CD4-positive, alpha-beta T cell treated with Interleukin-15 for 4 hours (primary cell): ENCODE data around the gene DNAAF3.
"Not testable (repeated sequence)": the region's sequence is repeated elsewhere in the genome, so short reads cannot be mapped to it uniquely, and the experiment has no call there.

Source experiments
- DNase-seq: peaks from one replicate; pipeline ENCODE4 v3.0.0-alpha.2; 2020; ENCODE audit warnings: low spot score

The DNAAF3 gene

DNA sequence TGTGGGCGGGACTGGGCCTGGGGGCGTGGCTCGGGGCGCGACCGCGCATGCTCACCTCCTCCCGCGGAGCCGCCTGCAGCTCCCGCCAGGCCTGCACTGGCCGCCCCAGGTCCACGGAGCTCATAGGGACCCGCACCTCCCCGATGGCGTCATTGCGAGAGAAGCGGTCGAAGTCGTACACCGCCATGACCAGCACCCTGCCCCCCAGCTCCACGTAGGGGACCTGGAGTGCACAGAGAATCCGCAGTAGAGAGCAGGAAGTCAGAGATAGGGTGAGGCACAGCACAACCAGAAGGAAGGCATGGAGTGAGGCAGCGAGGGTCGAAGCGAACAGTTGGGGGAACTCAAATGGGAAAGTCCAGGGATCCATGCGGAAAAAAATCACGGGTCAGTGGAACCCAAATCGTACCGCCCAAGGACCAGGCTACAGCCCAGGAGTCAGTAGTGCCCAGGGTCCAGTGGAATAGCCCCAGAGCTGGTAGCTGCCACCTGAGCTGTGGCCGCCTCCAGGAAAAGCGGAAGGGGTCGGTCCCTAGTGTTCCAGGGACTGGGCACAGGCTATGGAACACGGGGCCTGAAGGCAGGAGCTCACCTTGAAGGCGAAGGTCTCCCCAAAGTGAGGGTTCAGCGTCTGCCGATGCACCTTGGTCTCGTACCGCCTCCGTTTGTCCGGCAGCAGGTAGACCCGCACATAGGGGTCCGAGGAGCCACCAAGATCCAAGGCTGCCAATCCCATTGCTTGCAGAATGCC, 8.9 kb upstream of the DNAAF3 start:
- DNase-seq = no peak

DNA sequence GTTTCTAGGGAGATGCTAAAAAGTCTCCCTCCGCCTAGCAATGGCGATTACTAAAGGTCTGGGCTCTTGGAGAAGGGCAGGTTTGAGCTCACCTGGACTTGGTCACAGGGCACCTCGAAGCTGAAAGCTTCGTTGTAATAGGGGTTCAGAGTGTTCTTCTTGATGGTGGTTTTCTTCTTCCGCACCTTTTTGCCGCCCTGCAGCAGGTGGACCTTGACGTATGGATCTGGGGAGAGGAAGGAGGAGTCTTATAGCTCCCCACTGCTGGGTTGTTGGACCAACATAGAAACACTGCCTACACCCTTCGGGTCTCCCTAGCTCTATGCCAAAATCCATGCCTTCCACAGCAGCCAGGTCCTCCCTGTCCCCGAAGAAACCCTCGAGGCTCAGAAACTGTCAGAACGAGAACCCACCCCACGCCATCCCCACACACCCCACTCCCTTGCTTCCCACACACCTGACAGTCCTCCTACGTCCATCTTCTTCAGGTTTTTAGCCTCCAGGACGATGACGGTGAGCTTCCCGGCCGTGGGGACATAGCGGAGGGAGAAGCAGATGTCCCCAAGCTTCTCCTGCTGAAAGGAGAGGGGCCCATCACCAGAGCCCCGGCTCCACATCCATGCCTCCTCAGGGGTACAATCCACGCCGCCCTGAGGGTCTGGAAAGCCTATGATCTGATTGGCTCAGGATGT, 8.2 kb upstream of the DNAAF3 start:
- DNase-seq = no peak

DNA sequence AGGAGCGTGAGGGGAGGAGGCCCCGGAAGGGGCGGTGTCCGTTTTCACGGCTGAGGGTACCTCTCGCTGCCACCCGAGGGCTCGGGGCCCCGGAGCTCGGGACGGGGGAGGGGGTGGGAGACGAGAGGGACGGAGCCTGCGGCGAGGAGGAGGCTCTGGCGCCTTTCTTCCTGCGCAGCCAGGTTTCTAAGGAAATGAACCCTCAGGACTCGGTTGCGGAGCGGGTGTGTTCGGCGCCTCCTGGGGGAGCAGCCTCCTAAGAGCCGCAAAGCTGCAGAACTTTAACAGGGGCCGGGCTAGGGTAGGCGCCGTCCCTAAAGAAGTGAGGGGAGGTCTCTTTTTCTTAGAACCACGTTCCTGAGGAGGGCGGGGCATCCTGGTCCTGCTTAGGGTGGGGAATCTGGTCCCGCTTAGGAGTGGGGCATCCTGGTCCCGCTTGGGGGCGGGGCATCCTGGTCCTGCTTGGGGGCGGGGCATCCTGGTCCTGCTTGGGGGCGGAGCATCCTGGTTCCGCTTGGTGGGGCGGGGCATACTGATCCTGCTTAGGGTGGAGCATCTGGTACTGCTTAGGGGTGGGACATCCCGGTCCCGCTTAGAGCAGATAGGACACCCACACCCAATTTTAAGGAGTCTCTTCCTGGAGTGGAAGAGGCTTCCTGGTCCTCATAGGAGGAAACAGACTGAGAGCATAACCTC, 7.4 kb upstream of the DNAAF3 start:
- DNase-seq = peak; percentile 11

DNA sequence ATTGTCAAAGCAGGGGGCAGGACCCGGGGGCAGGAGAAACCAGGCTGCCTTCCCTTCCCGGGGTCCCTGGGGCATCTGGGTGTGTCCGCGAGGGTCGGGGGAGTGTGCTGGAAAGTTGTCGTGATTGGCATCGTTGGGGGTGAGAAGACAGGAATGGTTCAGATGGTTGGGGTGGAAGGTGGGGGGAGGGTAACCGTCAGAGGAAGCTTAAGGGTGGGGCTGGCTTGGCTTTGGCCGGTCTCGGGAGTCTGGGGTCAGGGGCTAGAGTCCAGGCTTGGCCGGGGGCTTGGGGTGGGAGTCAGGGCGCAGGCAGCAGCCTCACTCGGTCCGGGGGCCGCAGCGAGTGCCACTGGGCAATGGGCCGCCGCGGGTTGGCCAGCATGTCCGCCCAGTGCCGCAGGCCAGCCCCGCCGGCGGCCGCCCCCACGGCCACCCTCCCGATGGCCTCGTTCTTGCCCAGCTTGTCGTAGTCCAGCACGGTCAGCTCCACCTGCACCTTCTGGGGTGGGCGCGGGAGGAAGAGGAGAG, 6.8 kb upstream of the DNAAF3 start:
- no peak for DNase-seq

DNA sequence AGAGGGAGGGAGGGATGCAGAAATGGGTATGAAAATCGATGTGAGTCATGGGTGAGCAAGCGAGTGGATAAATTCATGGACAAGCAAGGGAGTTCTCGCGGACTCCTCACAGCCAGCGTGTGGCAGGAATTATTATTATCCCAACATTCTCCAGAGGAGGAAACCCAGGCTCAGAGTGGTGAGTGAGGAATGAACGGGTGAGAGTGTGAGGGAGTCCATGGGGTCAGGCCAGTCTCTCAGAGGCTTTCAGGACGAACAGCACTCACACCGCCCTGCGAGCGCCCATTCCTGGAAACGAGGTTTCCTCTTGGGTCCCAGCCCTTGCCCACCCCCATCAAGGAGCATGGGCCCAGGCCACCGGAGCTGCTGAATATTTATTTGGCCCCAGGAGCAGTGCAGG, 6.3 kb upstream of the DNAAF3 start:
- no peak for DNase-seq

DNA sequence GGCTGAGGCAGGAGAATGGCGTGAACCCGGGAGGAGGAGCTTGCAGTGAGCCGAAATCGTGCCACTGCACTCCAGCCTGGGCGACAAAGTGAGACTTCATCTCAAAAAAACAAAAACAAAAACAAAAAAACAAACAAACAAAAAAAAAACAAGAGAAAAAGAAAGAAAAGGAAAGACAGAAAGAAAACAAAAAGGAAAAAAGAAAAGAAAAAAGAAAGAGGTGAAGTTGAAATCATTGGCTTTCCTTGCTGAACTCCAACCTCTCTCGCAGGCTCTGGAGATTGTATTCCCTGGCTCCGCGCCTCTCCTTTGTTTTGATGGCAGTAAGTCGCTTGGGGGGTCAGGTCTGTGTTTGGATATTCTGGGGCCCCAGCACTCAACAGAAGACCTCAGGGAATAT, 5.9 kb upstream of the DNAAF3 start:
- not testable (repeated sequence) for DNase-seq

DNA sequence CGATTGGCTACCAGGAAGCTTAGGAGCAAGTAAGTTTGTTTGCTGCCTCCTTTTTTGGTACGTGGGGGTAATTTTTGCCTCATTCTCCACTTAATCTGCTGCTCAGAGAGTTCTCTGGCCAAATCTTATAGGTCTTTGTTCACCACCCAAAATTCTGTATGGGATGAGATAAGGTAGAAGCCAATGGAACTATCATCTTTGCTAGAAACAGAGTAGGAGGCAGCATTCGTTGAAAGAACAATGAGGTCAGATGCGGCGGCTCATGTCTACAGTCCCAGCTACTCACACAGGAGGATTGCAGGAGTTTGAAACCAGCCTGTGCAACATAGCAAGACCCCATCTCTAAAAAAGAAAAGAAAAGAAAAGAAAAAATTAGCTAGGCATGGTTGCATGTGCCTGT, 5.0 kb upstream of the DNAAF3 start:
- no peak for DNase-seq

DNA sequence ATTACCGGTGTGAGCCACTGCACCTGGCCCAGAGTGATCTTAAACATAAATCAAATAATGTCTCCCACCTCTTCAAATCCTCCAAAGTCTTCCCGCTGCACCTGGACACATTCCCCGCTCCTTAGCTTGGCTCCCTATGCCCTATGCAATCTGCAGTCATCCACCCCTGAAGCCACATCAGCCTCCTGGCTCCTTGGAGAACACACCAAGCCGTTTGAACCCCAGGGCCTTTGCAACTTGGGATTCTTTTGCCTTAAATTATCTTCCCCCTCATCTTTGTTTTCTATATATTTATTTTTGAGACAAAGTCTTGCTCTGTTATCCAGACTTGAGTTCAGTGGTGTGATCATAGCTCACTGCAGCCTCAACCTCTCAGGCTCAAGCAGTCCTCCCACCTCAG, 2.7 kb upstream of the DNAAF3 start:
- DNase-seq = no peak

DNA sequence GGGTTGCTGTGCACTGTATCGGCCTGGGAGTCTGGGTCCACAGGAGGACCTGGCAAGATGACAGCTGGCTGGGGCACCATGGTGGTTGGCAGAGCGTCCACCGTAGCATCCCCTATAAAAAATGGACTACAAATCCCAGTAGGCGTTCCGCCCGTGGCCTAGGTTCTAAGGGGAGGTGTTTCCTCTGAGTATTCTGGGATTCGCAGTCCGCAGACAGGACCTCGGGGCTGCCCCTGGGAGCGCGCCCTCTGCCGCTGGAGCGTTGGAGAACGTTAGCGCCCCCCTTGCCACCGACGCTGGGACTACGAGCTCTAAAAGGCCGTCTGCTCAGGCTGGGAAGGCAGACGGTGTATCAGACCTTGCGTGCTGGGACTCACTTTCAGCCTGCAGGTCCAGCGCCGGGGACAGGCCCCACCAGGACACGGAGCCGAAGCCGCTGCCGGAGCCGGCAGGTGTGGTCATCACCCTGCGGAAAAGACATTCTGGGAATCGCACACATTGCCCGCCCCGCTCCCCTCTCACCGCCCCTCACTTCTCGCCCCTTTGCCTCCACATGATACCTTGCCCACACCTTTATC, 372 bp downstream of the DNAAF3 start:
- peak; percentile 33 for DNase-seq

DNA sequence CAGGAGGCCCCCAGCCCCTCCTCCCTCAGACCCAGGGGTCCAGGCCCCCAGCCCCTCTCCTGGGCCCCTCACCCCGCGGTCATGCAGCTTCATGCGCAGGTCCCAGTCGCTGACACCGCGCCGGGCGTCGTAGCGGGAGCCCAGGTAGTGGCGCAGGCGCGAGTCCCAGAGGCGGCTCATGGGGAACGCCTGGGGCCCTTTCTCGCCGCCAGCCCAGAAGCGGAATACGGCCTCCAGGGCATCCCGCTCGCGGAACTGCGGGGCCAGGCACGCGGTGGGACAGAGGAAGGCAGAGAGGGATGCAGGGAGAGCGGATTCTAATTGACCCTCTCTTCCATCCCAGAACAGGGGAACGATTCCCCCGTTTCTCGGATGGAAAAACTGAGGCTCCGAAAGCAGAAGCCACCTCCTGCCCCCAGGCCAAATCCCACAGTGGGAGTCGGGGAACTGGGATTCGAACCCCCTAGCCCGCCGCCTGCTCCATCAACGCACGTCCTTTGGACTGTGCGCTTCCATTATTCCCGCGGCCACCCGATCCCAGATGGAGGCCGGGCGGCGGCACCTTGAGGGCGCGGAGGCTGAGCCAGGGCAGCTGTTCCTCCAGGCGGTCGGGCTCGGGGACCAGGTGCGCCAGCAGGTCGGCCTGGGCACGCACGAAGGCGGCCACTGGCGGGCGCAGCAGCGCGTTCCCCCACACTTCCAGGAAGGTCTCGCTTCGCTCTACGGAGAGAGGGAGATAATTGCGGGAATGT, 4.7 kb downstream of the DNAAF3 start:
- DNase-seq = no peak

DNA sequence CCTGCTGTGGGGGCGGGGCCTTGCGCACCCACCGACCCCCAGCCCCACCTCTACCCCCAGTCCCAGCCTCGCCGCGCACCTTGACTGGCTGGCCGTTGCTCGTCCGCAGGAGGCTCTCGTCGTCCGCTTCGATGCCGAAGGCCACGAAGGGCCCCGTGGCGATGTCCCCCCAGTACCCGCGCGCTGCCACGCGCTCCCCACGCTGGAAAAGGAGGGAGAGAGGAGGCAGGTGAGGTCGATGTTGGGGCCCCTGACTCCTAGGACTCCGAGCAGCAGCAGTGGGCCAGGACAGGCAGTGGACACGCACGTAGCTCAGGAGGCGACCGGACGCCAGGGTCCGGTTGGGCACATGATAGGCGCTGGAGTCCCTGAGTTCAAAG, 5.4 kb downstream of the DNAAF3 start:
- no peak for DNase-seq

DNA sequence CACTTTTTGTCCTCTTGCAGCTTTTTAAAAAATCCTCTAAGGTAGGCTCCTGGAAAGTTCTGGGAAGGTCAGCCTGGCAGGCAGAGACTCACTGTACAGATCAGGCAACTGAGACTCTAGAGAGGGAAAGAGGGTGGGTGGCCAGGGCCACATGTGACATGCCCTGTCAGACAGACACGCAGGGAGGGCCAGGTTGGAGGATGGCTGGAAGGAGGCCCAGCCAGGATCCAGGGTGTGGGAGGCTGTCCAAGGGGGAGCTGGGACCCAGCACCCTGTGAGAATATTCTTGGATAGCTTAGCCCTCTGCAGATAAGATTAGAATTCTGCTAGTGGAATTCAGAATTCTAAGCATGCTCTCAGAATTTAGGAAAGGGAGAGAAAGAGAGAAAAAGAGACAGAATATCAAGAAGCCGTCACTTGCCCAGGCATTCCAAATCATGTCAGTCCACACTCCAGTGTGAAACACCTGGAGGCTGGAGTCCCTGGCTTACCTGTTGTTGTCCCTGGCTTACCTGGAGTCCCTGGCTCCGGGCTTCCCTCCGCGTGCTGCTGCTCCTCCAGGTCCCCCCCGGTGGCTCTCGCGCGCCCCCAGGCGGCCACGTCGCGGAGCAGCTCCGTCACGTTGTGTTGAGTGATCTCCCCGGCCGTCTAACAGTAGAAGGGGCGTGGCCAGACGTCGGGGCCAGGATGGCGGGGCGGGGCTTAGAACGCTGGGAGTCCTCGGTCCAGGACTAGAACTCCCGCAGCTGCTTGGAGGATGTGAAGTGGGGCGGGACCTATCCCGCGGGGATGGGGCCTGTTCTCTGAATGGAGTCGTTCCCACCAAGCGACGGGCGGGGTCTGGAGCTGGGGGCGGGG, 6.1 kb downstream of the DNAAF3 start:
- DNase-seq = peak; percentile 82

DNA sequence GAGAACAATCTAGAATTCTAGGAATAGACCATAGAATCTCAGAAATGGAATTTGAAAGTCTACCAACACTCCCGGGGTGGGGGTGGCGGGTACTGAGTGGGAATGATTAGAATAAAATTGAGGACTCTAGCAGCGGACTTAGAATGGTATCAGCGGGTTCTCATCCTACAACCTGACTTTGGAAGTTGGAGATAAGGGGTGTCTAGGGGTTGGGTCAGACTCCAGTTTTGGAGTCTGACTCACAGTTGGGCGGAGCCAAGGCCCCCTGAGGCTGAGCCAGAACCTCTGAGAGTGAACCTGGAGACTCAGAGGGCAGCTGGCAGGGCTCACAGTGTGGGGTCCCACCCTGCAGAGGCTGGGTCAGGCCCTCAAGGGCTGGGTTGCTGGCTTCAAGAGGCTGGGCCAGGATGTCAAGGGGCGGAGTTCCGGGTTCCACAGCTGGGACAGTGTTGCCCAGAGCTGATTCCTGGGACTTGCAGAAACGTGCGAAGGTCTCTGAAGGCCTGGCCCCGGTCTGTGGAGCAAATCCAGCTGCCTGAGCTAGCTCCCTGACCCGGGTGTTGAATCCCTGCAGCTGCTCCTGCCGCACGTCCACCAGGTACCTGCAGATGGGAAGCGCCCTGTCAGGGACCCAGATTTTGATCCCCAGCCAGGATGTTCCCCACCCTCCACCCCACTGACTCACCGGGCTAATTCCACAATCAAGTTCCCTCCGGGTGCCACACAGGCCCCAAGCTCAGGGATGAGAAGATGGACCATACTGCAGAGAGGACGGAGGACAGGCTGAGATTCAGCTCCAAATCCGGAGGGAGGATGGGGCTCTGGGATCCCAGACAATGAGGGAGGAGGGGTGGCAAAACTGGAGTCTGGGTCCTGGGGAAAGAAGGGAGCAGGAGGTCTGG, 7.3 kb downstream of the DNAAF3 start:
- DNase-seq = no peak

DNA sequence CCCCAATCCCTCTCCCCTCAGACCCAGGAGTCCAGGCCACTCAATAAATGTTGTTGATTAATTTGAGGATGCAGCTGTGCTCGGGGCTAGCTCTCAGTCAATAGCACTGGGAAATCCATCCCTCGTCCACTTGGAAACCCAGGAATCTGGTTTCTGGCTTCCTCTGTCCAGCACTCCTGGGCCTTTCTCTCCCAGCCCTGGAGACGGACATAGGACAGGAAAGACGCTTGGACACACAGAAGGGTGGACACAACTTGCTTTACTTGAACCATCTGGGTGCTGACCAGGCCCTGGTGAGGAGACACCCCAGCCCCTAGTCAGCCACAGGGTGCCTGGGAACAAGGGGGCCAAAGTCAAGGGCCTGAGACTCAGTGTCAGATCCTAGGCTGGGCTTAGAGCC, 8.0 kb downstream of the DNAAF3 start:
- DNase-seq = no peak

DNA sequence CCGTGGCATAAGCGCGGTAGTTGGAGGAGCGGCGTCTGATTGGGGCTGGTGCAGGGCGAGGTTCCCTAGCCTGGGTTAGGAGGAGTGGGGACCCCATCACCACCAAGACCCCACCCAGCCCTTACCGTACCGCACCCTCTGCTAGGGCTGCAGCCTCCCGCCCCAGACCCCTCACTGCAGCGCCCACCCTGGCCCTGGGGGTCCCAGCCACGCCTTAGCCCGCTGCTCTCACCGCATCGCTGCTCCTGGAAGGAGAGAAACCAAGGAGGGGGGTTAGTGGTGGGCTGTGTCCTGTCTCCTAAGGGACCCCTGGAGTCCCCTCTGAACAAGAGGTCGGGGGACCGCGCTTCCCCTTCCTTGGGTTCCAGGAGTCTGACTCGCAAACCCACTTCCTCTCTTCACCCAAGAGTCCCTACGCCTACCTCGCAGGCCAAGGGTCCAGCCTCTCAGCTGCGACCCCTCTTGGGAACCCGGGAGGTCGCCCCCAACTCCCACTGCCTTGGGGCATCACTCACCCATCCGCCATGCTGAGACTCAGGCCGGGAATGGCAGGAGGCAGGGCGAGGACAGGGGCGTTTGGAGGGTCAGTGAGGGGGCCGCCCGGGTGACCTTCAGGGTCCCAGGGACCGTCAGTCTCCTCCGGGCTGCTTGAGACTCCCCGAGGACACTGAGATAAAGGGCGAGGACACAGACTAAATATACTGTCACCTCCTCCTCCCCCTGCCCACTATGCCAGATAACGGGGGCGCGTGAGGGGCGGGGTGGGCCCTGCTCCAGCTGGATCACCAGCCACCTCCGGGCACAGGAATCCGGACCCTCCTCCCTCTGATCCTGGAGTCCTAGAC, 9.1 kb downstream of the DNAAF3 start, which contains the start of gene TNNI3:
Gene TNNI3 (minus strand): TSS at position 669 of the 845 bp plus-strand sequence. CDS start 143 bp downstream, at position 526.
- DNase-seq = no peak

DNA sequence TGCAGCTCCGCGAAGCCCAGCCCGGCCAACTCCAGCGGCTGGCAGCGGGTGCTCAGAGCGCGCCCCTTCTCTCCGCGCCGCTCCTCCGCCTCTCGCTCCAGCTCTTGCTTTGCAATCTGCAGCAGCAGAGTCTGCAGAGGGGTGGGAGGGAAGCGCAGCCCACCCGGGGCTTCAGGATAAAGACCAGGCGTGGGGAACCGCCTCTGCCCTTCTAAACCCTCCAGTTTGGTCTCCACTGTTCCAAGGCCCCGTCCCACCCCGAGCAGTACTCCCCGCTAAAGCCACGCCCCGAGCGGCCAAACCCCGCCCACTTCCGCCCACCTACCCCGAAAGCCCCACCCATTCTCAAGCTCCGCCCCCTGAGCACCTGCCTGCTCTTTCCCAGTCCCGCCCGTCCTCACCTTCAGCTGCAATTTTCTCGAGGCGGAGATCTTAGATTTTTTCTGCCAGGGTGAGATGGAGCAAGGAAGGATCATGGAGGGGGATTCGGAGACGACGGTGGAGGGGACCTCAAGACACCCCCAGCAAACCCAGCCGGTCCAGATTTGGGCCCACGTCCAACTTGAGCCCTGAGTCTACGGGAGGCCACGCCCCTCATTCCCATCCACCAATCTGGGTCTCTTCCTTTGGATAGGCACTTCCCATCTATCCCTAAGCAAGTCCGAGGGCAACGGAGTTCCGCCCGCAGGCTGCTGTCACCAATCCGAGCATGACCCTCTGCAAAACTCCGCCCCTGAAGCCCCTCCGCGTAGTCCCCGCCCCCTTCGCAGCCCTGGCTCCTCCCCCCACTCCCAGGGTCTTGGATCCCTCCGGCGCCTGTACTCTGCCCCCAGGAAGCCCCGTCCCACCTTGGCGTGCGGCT, 10.0 kb downstream of the DNAAF3 start:
- no peak for DNase-seq

DNA sequence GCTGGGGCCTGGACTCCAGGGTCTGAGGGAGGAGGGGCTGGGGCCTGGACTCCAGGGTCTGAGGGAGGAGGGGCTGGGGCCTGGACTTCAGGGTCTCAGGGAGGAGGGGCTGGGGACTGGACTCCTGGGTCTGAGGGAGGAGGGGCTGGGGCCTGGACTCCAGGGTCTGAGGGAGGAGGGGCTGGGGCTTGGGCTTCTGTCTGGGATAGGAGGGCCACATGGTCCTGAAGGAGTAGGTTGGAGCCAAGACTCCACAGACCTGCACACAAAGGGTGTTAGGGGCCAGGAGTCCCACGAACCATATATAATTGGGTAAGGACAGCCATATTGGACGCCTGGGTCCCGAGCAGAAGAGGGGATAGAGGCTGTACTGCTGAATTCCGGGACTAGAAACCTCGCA, 10.6 kb downstream of the DNAAF3 start:
- DNase-seq = not testable (repeated sequence)
